HFF-Myc (cell line): ENCODE data around the gene RRP1B.

Source experiments
- DNase-seq: peaks from one replicate; pipeline ENCODE4 v3.0.0-alpha.2; 2011; ENCODE audit warnings: low read depth; ENCODE audit errors: extremely low read depth
- H3K4me3 ChIP-seq: replicated peaks from 2 replicates; pipeline ENCODE4 v1.5.1; 2011; ENCODE audit warnings: low read depth, mild to moderate bottlenecking, control low read depth, low read length
- TF ChIP-seq, protein P1 (sequence below): IDR thresholded peaks from 2 replicates; pipeline ENCODE4 v1.5.1; 2012; ENCODE audit warnings: mild to moderate bottlenecking, low read depth, low read length, control low read depth; ENCODE audit errors: missing control alignments

RRP1B gene

GRCh38 chr21:43741423-43742096 is 82.2 kb downstream of the RRP1B start:
- DNase-seq: no peak
- H3K4me3 ChIP-seq: no peak overlapping the region
- TF ChIP-seq, protein P1, sequence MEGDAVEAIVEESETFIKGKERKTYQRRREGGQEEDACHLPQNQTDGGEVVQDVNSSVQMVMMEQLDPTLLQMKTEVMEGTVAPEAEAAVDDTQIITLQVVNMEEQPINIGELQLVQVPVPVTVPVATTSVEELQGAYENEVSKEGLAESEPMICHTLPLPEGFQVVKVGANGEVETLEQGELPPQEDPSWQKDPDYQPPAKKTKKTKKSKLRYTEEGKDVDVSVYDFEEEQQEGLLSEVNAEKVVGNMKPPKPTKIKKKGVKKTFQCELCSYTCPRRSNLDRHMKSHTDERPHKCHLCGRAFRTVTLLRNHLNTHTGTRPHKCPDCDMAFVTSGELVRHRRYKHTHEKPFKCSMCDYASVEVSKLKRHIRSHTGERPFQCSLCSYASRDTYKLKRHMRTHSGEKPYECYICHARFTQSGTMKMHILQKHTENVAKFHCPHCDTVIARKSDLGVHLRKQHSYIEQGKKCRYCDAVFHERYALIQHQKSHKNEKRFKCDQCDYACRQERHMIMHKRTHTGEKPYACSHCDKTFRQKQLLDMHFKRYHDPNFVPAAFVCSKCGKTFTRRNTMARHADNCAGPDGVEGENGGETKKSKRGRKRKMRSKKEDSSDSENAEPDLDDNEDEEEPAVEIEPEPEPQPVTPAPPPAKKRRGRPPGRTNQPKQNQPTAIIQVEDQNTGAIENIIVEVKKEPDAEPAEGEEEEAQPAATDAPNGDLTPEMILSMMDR: no peak

GRCh38 chr21:43743947-43744346 is 84.6 kb downstream of the RRP1B start:
- H3K4me3 ChIP-seq: no peak overlapping the region
- TF ChIP-seq, protein P1: no peak
- no peak for DNase-seq

- no peak for DNase-seq
- TF ChIP-seq, protein P1: no peak
- H3K4me3 ChIP-seq: no peak overlapping the region
These were observed 85.4 kb downstream of the RRP1B start for GRCh38 chr21:43744725-43745124.
